PC-9 (cell line): ENCODE results near the gene EDC3. TPM values are rescaled to one million over a fixed set of nuclear protein-coding genes. Genes with fewer than 3 reads are reported as not detected.

Source experiments
- BruUV-seq: library from RNA; stranded (reverse); fragments of 400-500 nt; replicated peaks from 2 replicates; lab custom pipeline; 2021; lab: Mats Ljungman, UMichigan
- CTCF ChIA-PET: fragments of 300-600 bp; sonication (Branson Sonifier 250); formaldehyde crosslinking; loops from one replicate; lab custom pipeline; 2022; ENCODE audit warnings: antibody characterized with exemption; lab: Charles Lee
- POLR2A ChIA-PET: fragments of 300-600 bp; sonication (Branson Sonifier 250); formaldehyde crosslinking; loops from one replicate; lab custom pipeline; 2022; ENCODE audit warnings: antibody characterized with exemption; ENCODE audit not compliant: unreplicated experiment; lab: Charles Lee
- DNase-seq, 2 experiments: peaks; one replicate each; pipeline versions ENCODE4 v3.0.0 to v3.0.0-alpha.2; 2015 to 2022; ENCODE audit warnings: mixed read lengths in 1 of 2
- H2AFZ ChIP-seq: fragments of 200-600 bp; sonication (generic); 2 replicates; pipeline ENCODE4 v1.8.1; 2017; ENCODE audit warnings: antibody characterized with exemption
- H3F3A ChIP-seq: fragments of 200-600 bp; sonication (generic); 2 replicates; pipeline ENCODE4 v1.8.1; 2017; ENCODE audit warnings: antibody characterized with exemption, mild to moderate bottlenecking, low read depth; ENCODE audit not compliant: insufficient read depth
- H3K27ac ChIP-seq: fragments of 200-600 bp; sonication (generic); 2 replicates; pipeline ENCODE4 v1.6.1; 2016; ENCODE audit warnings: mixed run types
- H3K27me3 ChIP-seq: fragments of 200-600 bp; sonication (generic); 2 replicates; pipeline ENCODE4 v1.6.1; 2016; ENCODE audit warnings: low read depth, mixed run types; ENCODE audit not compliant: insufficient read depth
- H3K36me3 ChIP-seq: fragments of 200-600 bp; sonication (generic); 2 replicates; pipeline ENCODE4 v1.6.1; 2016; ENCODE audit warnings: low read depth, mixed run types
- H3K4me1 ChIP-seq: fragments of 200-600 bp; sonication (generic); replicated peaks from 2 replicates; pipeline ENCODE4 v1.6.1; 2016; ENCODE audit warnings: mixed run types; ENCODE audit not compliant: insufficient read depth
- H3K4me2 ChIP-seq: fragments of 200-600 bp; sonication (generic); 2 replicates; pipeline ENCODE4 v1.6.1; 2017; ENCODE audit warnings: mixed run types
- H3K4me3 ChIP-seq: fragments of 200-600 bp; sonication (generic); 2 replicates; pipeline ENCODE4 v1.6.1; 2016; ENCODE audit warnings: mixed run types
- H3K79me2 ChIP-seq: fragments of 200-600 bp; sonication (generic); 2 replicates; pipeline ENCODE4 v1.6.1; 2017; ENCODE audit warnings: low read depth, mixed run types
- H3K9me2 ChIP-seq: fragments of 200-600 bp; sonication (generic); 2 replicates; pipeline ENCODE4 v1.8.1; 2017; ENCODE audit warnings: mild to moderate bottlenecking; ENCODE audit not compliant: insufficient read depth
- H3K9me3 ChIP-seq: fragments of 200-600 bp; sonication (generic); 2 replicates; pipeline ENCODE4 v1.8.1; 2016; ENCODE audit warnings: low read depth; ENCODE audit not compliant: insufficient read depth
- H4K20me1 ChIP-seq: fragments of 200-600 bp; sonication (generic); 2 replicates; pipeline ENCODE4 v1.8.1; 2017; ENCODE audit not compliant: insufficient read depth
- EZH2 ChIP-seq: fragments of 200-600 bp; sonication (generic); IDR thresholded peaks from 2 replicates; pipeline ENCODE4 v1.8.0; 2017; ENCODE audit warnings: antibody characterized with exemption, low read depth
- intact Hi-C: fragments of 100-400 bp; cut with micrococcal nuclease; formaldehyde crosslinking; loops from one replicate; pipeline ENCODE4 v1.10.0; 2022; ENCODE audit not compliant: unreplicated experiment
- total RNA-seq: library from RNA; stranded (reverse); gene quantifications from 2 replicates; pipeline ENCODE4 v1.2.3, GENCODE V29; 2021
- TF ChIP-seq, protein P1 (sequence below): fragments of 200-600 bp; sonication (generic); conservative IDR thresholded peaks from 2 replicates; pipeline ENCODE4 v1.6.1; 2017; ENCODE audit warnings: mixed run types, antibody characterized with exemption, mild to moderate bottlenecking, moderate library complexity

The EDC3 gene
- total RNA-seq, 1 experiment from 2014 or later, result 46.3 TPM

GRCh38 chr15:74611834-74612233 is 84.0 kb downstream of the EDC3 start:
- no peaks in the 10 kb centered on the region for H3K9me3 ChIP-seq
- H3K4me3 ChIP-seq, result no peak overlapping the region
- peaks cover 8% of the 10 kb centered on the region for H3K4me1 ChIP-seq
- no TSS peak for BruUV-seq
- peaks cover 22% of the 10 kb centered on the region for H3K27me3 ChIP-seq
- no peak overlapping the region for H3K4me2 ChIP-seq
- H2AFZ ChIP-seq, result no peak overlapping the region
- H3F3A ChIP-seq, result peaks cover 23% of the 10 kb centered on the region
- peaks cover 4% of the 10 kb centered on the region for H4K20me1 ChIP-seq
- TF ChIP-seq, protein P1, sequence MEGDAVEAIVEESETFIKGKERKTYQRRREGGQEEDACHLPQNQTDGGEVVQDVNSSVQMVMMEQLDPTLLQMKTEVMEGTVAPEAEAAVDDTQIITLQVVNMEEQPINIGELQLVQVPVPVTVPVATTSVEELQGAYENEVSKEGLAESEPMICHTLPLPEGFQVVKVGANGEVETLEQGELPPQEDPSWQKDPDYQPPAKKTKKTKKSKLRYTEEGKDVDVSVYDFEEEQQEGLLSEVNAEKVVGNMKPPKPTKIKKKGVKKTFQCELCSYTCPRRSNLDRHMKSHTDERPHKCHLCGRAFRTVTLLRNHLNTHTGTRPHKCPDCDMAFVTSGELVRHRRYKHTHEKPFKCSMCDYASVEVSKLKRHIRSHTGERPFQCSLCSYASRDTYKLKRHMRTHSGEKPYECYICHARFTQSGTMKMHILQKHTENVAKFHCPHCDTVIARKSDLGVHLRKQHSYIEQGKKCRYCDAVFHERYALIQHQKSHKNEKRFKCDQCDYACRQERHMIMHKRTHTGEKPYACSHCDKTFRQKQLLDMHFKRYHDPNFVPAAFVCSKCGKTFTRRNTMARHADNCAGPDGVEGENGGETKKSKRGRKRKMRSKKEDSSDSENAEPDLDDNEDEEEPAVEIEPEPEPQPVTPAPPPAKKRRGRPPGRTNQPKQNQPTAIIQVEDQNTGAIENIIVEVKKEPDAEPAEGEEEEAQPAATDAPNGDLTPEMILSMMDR, result no peak
- TF ChIP-seq EZH2, result no peak
- no peaks in the 10 kb centered on the region for H3K36me3 ChIP-seq
- H3K27ac ChIP-seq, result no peak overlapping the region
- ChIA-PET POLR2A (interaction anchor here (0.6 kb wide), 1 partner anchor 129 kb away, joined by 4 read pairs; no protein-coding TSS in a partner anchor), CTCF (no interaction called here)
- H3K79me2 ChIP-seq, result peaks cover 12% of the 10 kb centered on the region
- no peaks in the 10 kb centered on the region for H3K9me2 ChIP-seq
- intact Hi-C loops, result no loop called here
- DNase-seq, result no peak

DNA sequence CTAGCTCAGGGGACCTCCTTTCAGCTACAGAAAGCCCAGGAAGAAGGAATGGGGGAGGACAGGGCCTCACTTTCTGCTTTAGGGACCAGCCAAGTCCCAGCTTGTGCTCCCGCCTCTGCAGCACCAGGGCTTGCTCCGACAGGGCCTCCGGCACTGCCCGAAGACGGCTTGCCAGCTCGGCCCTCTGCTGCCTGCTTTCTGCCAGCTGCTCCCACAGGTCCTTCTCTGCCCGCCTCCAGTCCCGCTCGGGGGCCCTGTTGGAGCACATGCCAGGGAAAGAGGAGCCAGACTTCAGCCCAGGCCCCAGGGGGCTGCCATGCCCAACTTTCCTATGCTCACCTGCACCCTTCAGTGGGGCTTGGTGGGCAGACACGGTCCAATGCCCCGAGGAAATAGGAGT is 84.5 kb downstream of the EDC3 start:
- Histone ChIP-seq H3K27me3 (peaks cover 22% of the 10 kb centered on the region), H2AFZ (no peak overlapping the region), H4K20me1 (no peaks in the 10 kb centered on the region), H3K4me2 (no peak overlapping the region), H3K9me2 (no peaks in the 10 kb centered on the region), H3F3A (peaks cover 18% of the 10 kb centered on the region), H3K79me2 (peaks cover 7% of the 10 kb centered on the region), H3K4me1 (0 out of 2 replicates have a peak, but pooled peaks cover 6% of the 10 kb centered on the region), H3K4me3 (no peak overlapping the region), H3K9me3 (no peaks in the 10 kb centered on the region), H3K27ac (no peak overlapping the region), H3K36me3 (no peaks in the 10 kb centered on the region)
- ChIA-PET POLR2A (no interaction called here), CTCF (no interaction called here)
- TF ChIP-seq, protein P1, result no peak
- TF ChIP-seq EZH2, result no peak
- BruUV-seq, result no TSS peak
- intact Hi-C loops, result no loop called here
- DNase-seq, result no peak

GRCh38 chr15:74610302-74610951 is 85.4 kb downstream of the EDC3 start:
- Histone ChIP-seq H3F3A (peaks cover 16% of the 10 kb centered on the region), H3K36me3 (no peaks in the 10 kb centered on the region), H3K27me3 (peaks cover 22% of the 10 kb centered on the region), H3K4me2 (no peak overlapping the region), H3K9me2 (no peaks in the 10 kb centered on the region), H3K4me3 (no peak overlapping the region), H4K20me1 (no peaks in the 10 kb centered on the region), H3K79me2 (no peaks in the 10 kb centered on the region), H3K4me1 (0 out of 2 replicates have a peak, but pooled peaks cover 6% of the 10 kb centered on the region), H3K27ac (no peak overlapping the region), H2AFZ (no peak overlapping the region), H3K9me3 (no peaks in the 10 kb centered on the region)
- BruUV-seq, result no TSS peak
- CTCF ChIA-PET, result no interaction called here
- no peak for DNase-seq
- POLR2A ChIA-PET, result no interaction called here
- intact Hi-C loops, result no loop called here
- TF ChIP-seq EZH2, result no peak
- TF ChIP-seq, protein P1, result no peak
